Measurements from ENCODE around the gene HES1.
"Not testable (repeated sequence)": the region's sequence is repeated elsewhere in the genome, so short reads cannot be mapped to it uniquely, and the experiment has no call there.

GRCh38 chr3:194150935-194151302 is 15.0 kb downstream of the HES1 start:
- not testable (repeated sequence) for TF ChIP-seq CTCF (IDR thresholded peaks at IDR 0.05; ENCODE audit: low read depth, low read length, missing input control); ZBTB33 (IDR thresholded peaks at IDR 0.05); JUND (IDR thresholded peaks at IDR 0.05); HNF4A (conservative IDR thresholded peaks at IDR 0.05); SP1 (IDR thresholded peaks at IDR 0.05); TAF1 (conservative IDR thresholded peaks at IDR 0.05); HNF4G (IDR thresholded peaks at IDR 0.05); YY1 (IDR thresholded peaks at IDR 0.05); EGR1 (IDR thresholded peaks at IDR 0.05; ENCODE audit: low read depth in 2 of 2); RAD21 (IDR thresholded peaks at IDR 0.05); GABPA (IDR thresholded peaks at IDR 0.05 in 1 of 2, conservative IDR thresholded peaks at IDR 0.05 in 1 of 2)
- TF ChIP-seq, protein P1, sequence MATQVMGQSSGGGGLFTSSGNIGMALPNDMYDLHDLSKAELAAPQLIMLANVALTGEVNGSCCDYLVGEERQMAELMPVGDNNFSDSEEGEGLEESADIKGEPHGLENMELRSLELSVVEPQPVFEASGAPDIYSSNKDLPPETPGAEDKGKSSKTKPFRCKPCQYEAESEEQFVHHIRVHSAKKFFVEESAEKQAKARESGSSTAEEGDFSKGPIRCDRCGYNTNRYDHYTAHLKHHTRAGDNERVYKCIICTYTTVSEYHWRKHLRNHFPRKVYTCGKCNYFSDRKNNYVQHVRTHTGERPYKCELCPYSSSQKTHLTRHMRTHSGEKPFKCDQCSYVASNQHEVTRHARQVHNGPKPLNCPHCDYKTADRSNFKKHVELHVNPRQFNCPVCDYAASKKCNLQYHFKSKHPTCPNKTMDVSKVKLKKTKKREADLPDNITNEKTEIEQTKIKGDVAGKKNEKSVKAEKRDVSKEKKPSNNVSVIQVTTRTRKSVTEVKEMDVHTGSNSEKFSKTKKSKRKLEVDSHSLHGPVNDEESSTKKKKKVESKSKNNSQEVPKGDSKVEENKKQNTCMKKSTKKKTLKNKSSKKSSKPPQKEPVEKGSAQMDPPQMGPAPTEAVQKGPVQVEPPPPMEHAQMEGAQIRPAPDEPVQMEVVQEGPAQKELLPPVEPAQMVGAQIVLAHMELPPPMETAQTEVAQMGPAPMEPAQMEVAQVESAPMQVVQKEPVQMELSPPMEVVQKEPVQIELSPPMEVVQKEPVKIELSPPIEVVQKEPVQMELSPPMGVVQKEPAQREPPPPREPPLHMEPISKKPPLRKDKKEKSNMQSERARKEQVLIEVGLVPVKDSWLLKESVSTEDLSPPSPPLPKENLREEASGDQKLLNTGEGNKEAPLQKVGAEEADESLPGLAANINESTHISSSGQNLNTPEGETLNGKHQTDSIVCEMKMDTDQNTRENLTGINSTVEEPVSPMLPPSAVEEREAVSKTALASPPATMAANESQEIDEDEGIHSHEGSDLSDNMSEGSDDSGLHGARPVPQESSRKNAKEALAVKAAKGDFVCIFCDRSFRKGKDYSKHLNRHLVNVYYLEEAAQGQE (IDR thresholded peaks at IDR 0.05) = not testable (repeated sequence)
- TF ChIP-seq, protein P2, sequence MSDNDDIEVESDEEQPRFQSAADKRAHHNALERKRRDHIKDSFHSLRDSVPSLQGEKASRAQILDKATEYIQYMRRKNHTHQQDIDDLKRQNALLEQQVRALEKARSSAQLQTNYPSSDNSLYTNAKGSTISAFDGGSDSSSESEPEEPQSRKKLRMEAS (IDR thresholded peaks at IDR 0.05) = not testable (repeated sequence)
- TF ChIP-seq, protein P3, sequence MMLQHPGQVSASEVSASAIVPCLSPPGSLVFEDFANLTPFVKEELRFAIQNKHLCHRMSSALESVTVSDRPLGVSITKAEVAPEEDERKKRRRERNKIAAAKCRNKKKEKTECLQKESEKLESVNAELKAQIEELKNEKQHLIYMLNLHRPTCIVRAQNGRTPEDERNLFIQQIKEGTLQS (IDR thresholded peaks at IDR 0.05) = not testable (repeated sequence)
